WTC11 (cell line): ENCODE results near the gene DLL4. TPM values are rescaled to one million over a fixed set of nuclear protein-coding genes. Genes with fewer than 3 reads are reported as not detected.

Experiments used
- ATAC-seq: fragments of 200-7000 bp; cut with Tn5 transposase; 2 replicates; pipeline ENCODE4 v1.10.0; 2021; ENCODE audit warnings: mild to moderate bottlenecking, moderate library complexity
- CTCF ChIA-PET: fragments of 300-600 bp; sonication (Branson Sonifier 250); formaldehyde crosslinking; loops from one replicate; lab custom pipeline; 2021; ENCODE audit warnings: antibody characterized with exemption; lab: Charles Lee
- POLR2A ChIA-PET: fragments of 350-600 bp; sonication (Branson Sonifier 250); formaldehyde crosslinking; loops from one replicate; lab custom pipeline; 2021; ENCODE audit warnings: antibody characterized with exemption; lab: Charles Lee
- DNase-seq: peaks from one replicate; pipeline ENCODE4 v3.0.0; 2021; ENCODE audit warnings: low spot score
- H3K27ac Mint-ChIP-seq: 2 replicates; pipeline ENCODE4 v1.8.0; 2021; ENCODE audit warnings: mixed read lengths
- H3K27me3 Mint-ChIP-seq: 2 replicates; pipeline ENCODE4 v1.8.0; 2021; ENCODE audit warnings: low read depth, mild to moderate bottlenecking, moderate library complexity, mixed read lengths
- H3K36me3 Mint-ChIP-seq: 2 replicates; pipeline ENCODE4 v1.8.0; 2021; ENCODE audit warnings: mixed read lengths
- H3K4me1 Mint-ChIP-seq: 2 replicates; pipeline ENCODE4 v1.8.0; 2022; ENCODE audit warnings: mixed read lengths
- H3K4me3 Mint-ChIP-seq: 2 replicates; pipeline ENCODE4 v1.8.0; 2021; ENCODE audit warnings: mild to moderate bottlenecking, moderate library complexity, mixed read lengths
- H3K9me3 Mint-ChIP-seq: 2 replicates; pipeline ENCODE4 v1.8.0; 2021; ENCODE audit warnings: mixed read lengths
- CREM ChIP-seq: sonication (generic); formaldehyde crosslinking; IDR thresholded peaks from 2 replicates; pipeline ENCODE4 v1.8.1; 2022; ENCODE audit warnings: mild to moderate bottlenecking, missing genetic modification reagents, moderate library complexity
- FOXK1 ChIP-seq: sonication (generic); formaldehyde crosslinking; IDR thresholded peaks from 2 replicates; pipeline ENCODE4 v1.8.0; 2022; ENCODE audit warnings: mild to moderate bottlenecking, moderate library complexity, missing genetic modification reagents
- GABPB1 ChIP-seq: sonication (generic); formaldehyde crosslinking; IDR thresholded peaks from 2 replicates; pipeline ENCODE4 v1.8.1; 2023; ENCODE audit warnings: mild to moderate bottlenecking, missing genetic modification reagents
- NFE2L1 ChIP-seq: sonication (generic); formaldehyde crosslinking; IDR thresholded peaks from 2 replicates; pipeline ENCODE4 v1.8.1; 2023; ENCODE audit warnings: missing genetic modification reagents
- NR1H2 ChIP-seq: sonication (generic); formaldehyde crosslinking; IDR thresholded peaks from 2 replicates; pipeline ENCODE4 v1.9.0; 2021; ENCODE audit warnings: mild to moderate bottlenecking, moderate library complexity, missing genetic modification reagents
- OVOL2 ChIP-seq: fragments of 250-450 bp; sonication (Bioruptor Pico); IDR thresholded peaks from 2 replicates; pipeline ENCODE4 v1.9.0; 2021; ENCODE audit warnings: mild to moderate bottlenecking, borderline replicate concordance
- PRRX2 ChIP-seq: fragments of 250-450 bp; sonication (Bioruptor Pico); IDR thresholded peaks from 2 replicates; pipeline ENCODE4 v1.8.0; 2021; ENCODE audit warnings: mild to moderate bottlenecking
- SMAD4 ChIP-seq: sonication (generic); formaldehyde crosslinking; IDR thresholded peaks from 2 replicates; pipeline ENCODE4 v1.8.0; 2022; ENCODE audit warnings: mild to moderate bottlenecking, missing genetic modification reagents
- SOX15 ChIP-seq: fragments of 250-450 bp; sonication (Bioruptor Pico); IDR thresholded peaks from 2 replicates; pipeline ENCODE4 v1.9.0; 2021; ENCODE audit warnings: mild to moderate bottlenecking
- TCF7 ChIP-seq: sonication (generic); formaldehyde crosslinking; IDR thresholded peaks from 2 replicates; pipeline ENCODE4 v1.8.0; 2022; ENCODE audit warnings: mild to moderate bottlenecking, low read depth, missing genetic modification reagents, moderate library complexity
- TEAD1 ChIP-seq: sonication (generic); formaldehyde crosslinking; IDR thresholded peaks from 2 replicates; pipeline ENCODE4 v1.8.0; 2022; ENCODE audit warnings: mild to moderate bottlenecking, missing genetic modification reagents
- TEAD4 ChIP-seq: sonication (generic); formaldehyde crosslinking; IDR thresholded peaks from 2 replicates; pipeline ENCODE4 v1.8.0; 2022; ENCODE audit warnings: mild to moderate bottlenecking, missing genetic modification reagents
- ZNF121 ChIP-seq: sonication (generic); formaldehyde crosslinking; IDR thresholded peaks from 2 replicates; pipeline ENCODE4 v1.8.0; 2023; ENCODE audit warnings: missing genetic modification reagents
- ZNF232 ChIP-seq: sonication (generic); formaldehyde crosslinking; IDR thresholded peaks from 2 replicates; pipeline ENCODE4 v1.8.0; 2022; ENCODE audit warnings: mild to moderate bottlenecking, missing genetic modification reagents
- total RNA-seq: library from RNA; stranded (reverse); gene quantifications from 3 replicates; pipeline ENCODE4 v1.2.3, GENCODE V29; 2021
- TF ChIP-seq, protein P1 (sequence below): sonication (generic); formaldehyde crosslinking; IDR thresholded peaks from 2 replicates; pipeline ENCODE4 v1.8.1; 2023; ENCODE audit warnings: mild to moderate bottlenecking, missing genetic modification reagents
- TF ChIP-seq, protein P2 (sequence below): fragments of 250-450 bp; sonication (Bioruptor Pico); IDR thresholded peaks from 2 replicates; pipeline ENCODE4 v1.9.0; 2021; ENCODE audit warnings: mild to moderate bottlenecking
- TF ChIP-seq, protein P3 (sequence below): sonication (generic); formaldehyde crosslinking; IDR thresholded peaks from 2 replicates; pipeline ENCODE4 v1.8.0; 2022; ENCODE audit warnings: mild to moderate bottlenecking, missing genetic modification reagents
- TF ChIP-seq, protein P4 (sequence below): sonication (generic); formaldehyde crosslinking; IDR thresholded peaks from 2 replicates; pipeline ENCODE4 v1.8.1; 2023; ENCODE audit warnings: mild to moderate bottlenecking, missing genetic modification reagents, moderate library complexity
- TF ChIP-seq, protein P5 (sequence below): sonication (generic); formaldehyde crosslinking; IDR thresholded peaks from 2 replicates; pipeline ENCODE4 v1.8.1; 2022; ENCODE audit warnings: mild to moderate bottlenecking, moderate library complexity, missing genetic modification reagents
- TF ChIP-seq, protein P6 (sequence below): fragments of 250-450 bp; sonication (Bioruptor Pico); IDR thresholded peaks from 2 replicates; pipeline ENCODE4 v1.9.0; 2021; ENCODE audit warnings: moderate library complexity, mild to moderate bottlenecking, inconsistent platforms, borderline replicate concordance

The DLL4 gene
- total RNA-seq, 1 experiment from 2014 or later = 0.94 TPM

DNA sequence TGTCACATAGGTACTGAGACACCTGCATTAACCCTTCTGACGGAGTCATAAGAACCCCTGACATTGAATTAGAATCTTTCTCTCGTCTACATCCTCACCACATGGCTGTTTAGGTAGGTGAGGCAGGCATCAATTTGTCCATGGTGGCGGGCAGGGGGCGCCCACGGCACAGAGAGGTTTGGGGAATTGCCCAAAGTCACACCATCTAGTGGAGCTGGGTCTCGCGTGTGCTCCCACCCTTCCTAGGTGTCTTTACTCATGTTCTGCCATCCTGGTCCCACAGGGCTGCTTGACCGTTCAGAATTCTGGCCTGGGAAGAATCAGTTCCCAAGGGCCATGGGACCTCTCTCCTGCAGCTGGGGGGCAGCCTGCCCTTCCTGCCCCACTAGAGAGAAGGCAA, 14.7 kb upstream of the DLL4 start (continued):
- TF ChIP-seq SOX15 (no peak), TEAD1 (CRISPR knock-in tag) (no peak), CREM (no peak), SMAD4 (CRISPR knock-in tag) (no peak), OVOL2 (CRISPR knock-in tag) (no peak)
- TF ChIP-seq, protein P1, sequence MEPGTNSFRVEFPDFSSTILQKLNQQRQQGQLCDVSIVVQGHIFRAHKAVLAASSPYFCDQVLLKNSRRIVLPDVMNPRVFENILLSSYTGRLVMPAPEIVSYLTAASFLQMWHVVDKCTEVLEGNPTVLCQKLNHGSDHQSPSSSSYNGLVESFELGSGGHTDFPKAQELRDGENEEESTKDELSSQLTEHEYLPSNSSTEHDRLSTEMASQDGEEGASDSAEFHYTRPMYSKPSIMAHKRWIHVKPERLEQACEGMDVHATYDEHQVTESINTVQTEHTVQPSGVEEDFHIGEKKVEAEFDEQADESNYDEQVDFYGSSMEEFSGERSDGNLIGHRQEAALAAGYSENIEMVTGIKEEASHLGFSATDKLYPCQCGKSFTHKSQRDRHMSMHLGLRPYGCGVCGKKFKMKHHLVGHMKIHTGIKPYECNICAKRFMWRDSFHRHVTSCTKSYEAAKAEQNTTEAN (CRISPR knock-in tag) = no peak
- TF ChIP-seq, protein P2, sequence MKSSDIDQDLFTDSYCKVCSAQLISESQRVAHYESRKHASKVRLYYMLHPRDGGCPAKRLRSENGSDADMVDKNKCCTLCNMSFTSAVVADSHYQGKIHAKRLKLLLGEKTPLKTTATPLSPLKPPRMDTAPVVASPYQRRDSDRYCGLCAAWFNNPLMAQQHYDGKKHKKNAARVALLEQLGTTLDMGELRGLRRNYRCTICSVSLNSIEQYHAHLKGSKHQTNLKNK (CRISPR knock-in tag) = no peak
- TF ChIP-seq, protein P3, sequence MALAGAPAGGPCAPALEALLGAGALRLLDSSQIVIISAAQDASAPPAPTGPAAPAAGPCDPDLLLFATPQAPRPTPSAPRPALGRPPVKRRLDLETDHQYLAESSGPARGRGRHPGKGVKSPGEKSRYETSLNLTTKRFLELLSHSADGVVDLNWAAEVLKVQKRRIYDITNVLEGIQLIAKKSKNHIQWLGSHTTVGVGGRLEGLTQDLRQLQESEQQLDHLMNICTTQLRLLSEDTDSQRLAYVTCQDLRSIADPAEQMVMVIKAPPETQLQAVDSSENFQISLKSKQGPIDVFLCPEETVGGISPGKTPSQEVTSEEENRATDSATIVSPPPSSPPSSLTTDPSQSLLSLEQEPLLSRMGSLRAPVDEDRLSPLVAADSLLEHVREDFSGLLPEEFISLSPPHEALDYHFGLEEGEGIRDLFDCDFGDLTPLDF (CRISPR knock-in tag) = no peak

DNA sequence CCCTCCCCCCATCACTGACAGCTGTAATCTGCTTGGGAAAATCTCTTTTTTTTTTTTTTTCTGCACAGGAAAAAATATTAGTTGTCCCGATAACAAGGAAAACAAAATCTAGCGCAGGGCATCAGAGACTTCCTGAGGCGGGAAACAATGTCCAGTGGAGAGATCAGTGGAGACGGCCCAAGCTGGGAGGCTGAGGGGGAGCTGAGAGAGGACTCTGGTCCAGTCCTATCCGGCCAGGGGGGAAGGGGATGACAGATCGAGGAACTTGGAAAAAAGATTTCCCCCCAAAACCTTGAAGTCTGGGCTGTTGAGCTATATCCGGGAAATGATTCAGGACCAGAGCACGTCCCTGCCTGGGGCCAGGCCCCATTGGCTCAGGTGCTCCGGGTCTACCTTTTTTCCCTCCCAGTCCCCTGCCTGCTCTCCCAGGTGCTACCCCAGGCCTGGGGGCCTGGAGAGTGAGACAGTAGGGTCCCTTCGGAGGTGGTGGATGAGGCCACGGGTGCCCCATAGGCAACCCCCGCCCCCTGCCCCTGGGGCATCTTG, 14.0 kb upstream of the DLL4 start:
- no peak for ATAC-seq
- CTCF ChIA-PET = interaction anchor here (0.5 to 6.6 kb wide), 32 partner anchors 9 to 1154 kb away, joined by 3 to 88 read pairs (median 4); partner anchors contain the start of genes CHAC1, DLL4, INO80 and RAD51
- H3K27ac Mint-ChIP-seq = no peak overlapping the region
- no peak overlapping the region for H3K4me3 Mint-ChIP-seq
- TF ChIP-seq, protein P4, sequence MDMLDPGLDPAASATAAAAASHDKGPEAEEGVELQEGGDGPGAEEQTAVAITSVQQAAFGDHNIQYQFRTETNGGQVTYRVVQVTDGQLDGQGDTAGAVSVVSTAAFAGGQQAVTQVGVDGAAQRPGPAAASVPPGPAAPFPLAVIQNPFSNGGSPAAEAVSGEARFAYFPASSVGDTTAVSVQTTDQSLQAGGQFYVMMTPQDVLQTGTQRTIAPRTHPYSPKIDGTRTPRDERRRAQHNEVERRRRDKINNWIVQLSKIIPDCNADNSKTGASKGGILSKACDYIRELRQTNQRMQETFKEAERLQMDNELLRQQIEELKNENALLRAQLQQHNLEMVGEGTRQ (CRISPR knock-in tag) = no peak
- TF ChIP-seq TEAD1 (CRISPR knock-in tag) (no peak), NR1H2 (CRISPR knock-in tag) (no peak), TEAD4 (CRISPR knock-in tag) (no peak), NFE2L1 (no peak), FOXK1 (CRISPR knock-in tag) (no peak), ZNF121 (CRISPR knock-in tag) (no peak)
- TF ChIP-seq, protein P5, sequence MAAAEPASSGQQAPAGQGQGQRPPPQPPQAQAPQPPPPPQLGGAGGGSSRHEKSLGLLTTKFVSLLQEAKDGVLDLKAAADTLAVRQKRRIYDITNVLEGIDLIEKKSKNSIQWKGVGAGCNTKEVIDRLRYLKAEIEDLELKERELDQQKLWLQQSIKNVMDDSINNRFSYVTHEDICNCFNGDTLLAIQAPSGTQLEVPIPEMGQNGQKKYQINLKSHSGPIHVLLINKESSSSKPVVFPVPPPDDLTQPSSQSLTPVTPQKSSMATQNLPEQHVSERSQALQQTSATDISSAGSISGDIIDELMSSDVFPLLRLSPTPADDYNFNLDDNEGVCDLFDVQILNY (CRISPR knock-in tag) = no peak
- no peaks in the 10 kb centered on the region for H3K9me3 Mint-ChIP-seq
- H3K36me3 Mint-ChIP-seq = no peaks in the 10 kb centered on the region
- peaks cover 19% of the 10 kb centered on the region for H3K4me1 Mint-ChIP-seq
- peaks cover 5% of the 10 kb centered on the region; the same call in 1 of the 2 replicates for H3K27me3 Mint-ChIP-seq
- POLR2A ChIA-PET = interaction anchor here (0.6 to 1.7 kb wide), 5 partner anchors 14 to 207 kb away, joined by 3 to 7 read pairs (median 4); partner anchors contain the start of genes CHAC1 and DLL4
- DNase-seq = no peak

DNA sequence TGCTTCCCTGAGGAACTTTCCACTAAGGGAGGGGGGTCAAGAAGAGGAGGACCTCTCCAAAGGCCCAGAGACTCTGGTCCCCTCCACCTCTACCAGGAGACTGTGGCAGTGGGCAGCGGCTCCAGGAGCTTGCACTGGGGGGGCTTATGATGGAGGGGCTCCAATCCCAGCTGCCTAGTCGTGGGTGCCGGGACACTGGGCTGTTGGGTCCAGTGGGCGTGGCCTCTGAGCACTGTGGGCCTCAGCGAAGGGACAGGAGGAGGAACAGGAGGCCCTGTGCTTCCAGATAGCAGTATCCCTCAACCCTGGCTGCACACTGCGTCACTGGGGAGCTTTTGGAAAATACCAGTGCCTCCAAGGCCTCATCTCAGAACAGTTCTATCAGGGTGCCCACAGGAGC, 13.5 kb upstream of the DLL4 start:
- H3K27ac Mint-ChIP-seq = no peak overlapping the region
- H3K4me1 Mint-ChIP-seq = peaks cover 18% of the 10 kb centered on the region
- H3K4me3 Mint-ChIP-seq = no peak overlapping the region
- H3K27me3 Mint-ChIP-seq = peaks cover 10% of the 10 kb centered on the region
- no peak for TF ChIP-seq ZNF232
- TF ChIP-seq, protein P6, sequence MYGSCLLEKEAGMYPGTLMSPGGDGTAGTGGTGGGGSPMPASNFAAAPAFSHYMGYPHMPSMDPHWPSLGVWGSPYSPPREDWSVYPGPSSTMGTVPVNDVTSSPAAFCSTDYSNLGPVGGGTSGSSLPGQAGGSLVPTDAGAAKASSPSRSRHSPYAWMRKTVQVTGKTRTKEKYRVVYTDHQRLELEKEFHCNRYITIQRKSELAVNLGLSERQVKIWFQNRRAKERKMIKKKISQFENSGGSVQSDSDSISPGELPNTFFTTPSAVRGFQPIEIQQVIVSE = no peak
- TF ChIP-seq TCF7 (CRISPR knock-in tag) = no peak
- no peak for TF ChIP-seq PRRX2
- TF ChIP-seq, protein P4 (CRISPR knock-in tag) = no peak
- no peak for TF ChIP-seq GABPB1 (CRISPR knock-in tag)
- CTCF ChIA-PET = interaction anchor here (0.7 to 6.6 kb wide), 23 partner anchors 9 to 894 kb away, joined by 3 to 88 read pairs (median 7); partner anchors contain the start of genes CHAC1, DLL4 and VPS18
- ATAC-seq (no peak), DNase-seq (no peak)
- POLR2A ChIA-PET = interaction anchor here (0.6 to 1.7 kb wide), 4 partner anchors 13 to 88 kb away, joined by 3 to 7 read pairs (median 4); partner anchors contain the start of genes CHAC1 and DLL4
- no peaks in the 10 kb centered on the region for H3K36me3 Mint-ChIP-seq
- no peaks in the 10 kb centered on the region for H3K9me3 Mint-ChIP-seq
